Ramos (cell line): Measurements from ENCODE around the gene ABCC6.

Source experiments
- in situ Hi-C: fragments of 300-500 bp; cut with MboI; formaldehyde crosslinking; loops from one replicate; pipeline ENCODE4 v1.14.3; 2022; ENCODE audit warnings: low sequenced_read_pairs; ENCODE audit not compliant: unreplicated experiment

ABCC6 gene

DNA sequence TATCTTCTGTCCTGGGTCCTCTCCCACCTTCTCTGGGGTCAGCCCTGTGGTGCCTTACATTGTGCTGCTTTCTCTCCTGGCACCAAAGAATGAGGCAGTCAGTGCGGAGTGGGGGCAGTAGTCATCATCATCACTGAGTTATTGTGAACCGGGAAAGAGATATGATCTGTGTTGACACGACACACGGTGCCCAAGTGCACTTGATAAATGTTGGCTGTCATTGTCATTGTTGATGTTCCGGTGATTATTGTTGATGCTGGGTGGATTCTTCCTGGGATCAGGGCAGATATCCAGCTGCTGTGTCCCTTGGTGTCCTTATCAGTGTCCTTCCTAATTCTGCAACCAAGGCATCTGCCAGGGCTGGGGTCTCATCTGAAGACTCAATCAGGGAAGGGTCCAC lies 121.7 kb downstream of the ABCC6 start:
- in situ Hi-C loops: no loop called here

DNA sequence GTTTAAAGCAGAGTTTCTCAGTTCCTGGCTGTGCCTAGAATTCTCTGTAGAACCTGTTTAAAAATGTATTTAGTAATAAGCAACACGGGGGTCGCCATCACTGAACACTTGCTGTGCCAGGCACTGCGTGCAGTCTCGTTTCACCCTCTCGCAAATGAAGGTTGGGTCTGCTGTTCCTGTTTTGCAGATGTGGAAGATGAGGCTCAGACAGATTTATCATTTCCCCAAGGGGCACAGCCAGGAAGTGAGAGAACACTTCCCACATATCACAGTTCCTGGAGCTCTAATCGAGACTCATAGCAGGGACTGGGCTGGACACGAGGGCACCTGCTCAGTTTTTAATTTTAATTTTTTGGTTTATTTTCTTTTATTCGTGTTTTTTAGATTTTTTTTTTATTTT lies 122.7 kb downstream of the ABCC6 start:
- in situ Hi-C loops: no loop called here

DNA sequence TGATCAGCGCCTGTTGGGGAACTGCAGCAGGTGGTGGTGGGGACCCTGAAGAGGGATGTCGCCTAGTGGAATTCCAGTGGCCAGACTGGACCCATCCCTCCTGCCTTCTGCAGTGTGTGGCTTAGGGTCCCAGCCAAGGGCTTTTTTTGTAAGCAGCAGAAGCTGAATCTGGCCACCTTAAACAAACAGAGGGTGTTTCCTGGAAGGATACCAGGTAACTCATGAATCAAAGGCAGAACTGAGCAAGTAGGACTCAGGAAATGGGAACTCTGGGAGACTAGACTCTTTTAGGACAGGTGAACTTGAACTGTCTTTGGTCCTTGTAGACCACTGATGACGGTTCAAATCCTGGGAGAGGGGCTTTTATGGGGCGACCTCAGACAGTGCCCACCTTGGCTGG lies 124.0 kb downstream of the ABCC6 start:
- in situ Hi-C loops: no loop called here
